Transverse colon (tissue), 4 donors: Measurements from ENCODE around the gene PTPA. TPM values are rescaled to one million over a fixed set of nuclear protein-coding genes. Genes with fewer than 3 reads are reported as not detected.

ENCODE experiments used
- DNase-seq: peaks from one replicate; pipeline ENCODE4 v3.0.0-alpha.2; 2019
- H3K27ac ChIP-seq, 4 donors: fragments of 200-600 bp; sonication (generic); 2 replicates each; pipeline ENCODE4 v1.5.1; 2016 to 2018; ENCODE audit warnings: inconsistent platforms in 4 of 4
- H3K27me3 ChIP-seq: fragments of 200-600 bp; sonication (generic); 2 replicates; pipeline ENCODE4 v1.5.1; 2017; ENCODE audit warnings: inconsistent platforms
- H3K36me3 ChIP-seq, 4 donors: fragments of 200-600 bp; sonication (generic); 2 replicates each; pipeline ENCODE4 v1.5.1; 2017 to 2019; ENCODE audit warnings: inconsistent platforms in 4 of 4
- H3K4me1 ChIP-seq, 4 donors: fragments of 200-600 bp; sonication (generic); 2 replicates each; pipeline ENCODE4 v1.5.1; 2017 to 2020; ENCODE audit warnings: inconsistent platforms in 4 of 4
- H3K4me3 ChIP-seq, 4 donors: fragments of 200-600 bp; sonication (generic); 1 replicate in 1 of 4; 2 replicates in 3 of 4; pipeline versions ENCODE4 v1.5.1 to v1.6.1; 2017 to 2019; ENCODE audit warnings: inconsistent platforms in 4 of 4
- H3K9me3 ChIP-seq, 2 donors: fragments of 200-600 bp; sonication (generic); 2 replicates each; pipeline ENCODE4 v1.5.1; 2017 to 2019; ENCODE audit warnings: inconsistent platforms in 2 of 2
- CTCF ChIP-seq, 5 experiments: fragments of 200-600 bp in 3 of 5; fragments of 450-650 bp in 2 of 5; sonication (generic) in 3 of 5; IDR thresholded peaks; 1 replicate in 2 of 5; 2 replicates in 3 of 5; pipeline ENCODE4 v1.5.1; 2016 to 2017; ENCODE audit warnings: antibody characterized with exemption in 5 of 5, inconsistent platforms in 3 of 5, mild to moderate bottlenecking in 2 of 5, moderate library complexity in 1 of 5
- EP300 ChIP-seq: sonication (generic); formaldehyde crosslinking; IDR thresholded peaks from one replicate; pipeline ENCODE4 v1.6.1; 2017; ENCODE audit warnings: antibody characterized with exemption, low read depth
- POLR2A ChIP-seq: fragments of 450-650 bp; IDR thresholded peaks from one replicate; pipeline ENCODE4 v1.6.1; 2016; ENCODE audit warnings: antibody characterized with exemption, mild to moderate bottlenecking, moderate library complexity
- POLR2AphosphoS5 ChIP-seq, 3 donors: sonication (generic); formaldehyde crosslinking; IDR thresholded peaks; one replicate each; pipeline ENCODE4 v1.6.1; 2016; ENCODE audit warnings: antibody characterized with exemption in 3 of 3
- WGBS, 2 donors: methylation state at CpG; one replicate each; pipeline ENCODE4 v1.1.5; 2018; ENCODE audit warnings: low coverage in 1 of 2; 5-methylcytosine and 5-hydroxymethylcytosine counted together
- in situ Hi-C, 4 donors: fragments of 200-750 bp; cut with MboI; loops; one replicate each; pipeline versions ENCODE4 v1.15.0 to v1.15.1; 2017; ENCODE audit warnings: low sequenced_read_pairs in 3 of 4, low pct_ligation_motif_present in 1 of 4, low pct_unique_long_range_greater_than_20kb in 1 of 4
- intact Hi-C: fragments of 100-400 bp; cut with DNase I; formaldehyde crosslinking; loops from one replicate; pipeline ENCODE4 v1.15.1; 2023; ENCODE audit warnings: low total_unique reads
- total RNA-seq, 4 donors: library from RNA; depleted of rRNA; stranded (reverse); fragments of >200 nt; gene quantifications; one replicate each; pipeline ENCODE4 v1.1.0, GENCODE V29; 2016

Gene PTPA
- total RNA-seq, 4 donors from 2014 or later, result 37.4 to 241 (median 66.5) TPM

GRCh38 chr9:129068990-129069861 lies 42.0 kb upstream of the PTPA start:
- no peaks in the 10 kb centered on the region for H3K9me3 ChIP-seq
- peak; percentile 71 for DNase-seq
- H3K27ac ChIP-seq, result peak overlapping the region; percentile 7 to 58 (median 48)
- no peak for TF ChIP-seq CTCF (IDR thresholded peaks at IDR 0.05)
- peak in 1 of 3 donors; percentile 8 for TF ChIP-seq POLR2AphosphoS5 (IDR thresholded peaks at IDR 0.05)
- WGBS, 2 donors, result 60 to 70% methylated on average over 2 to 29 of the region's 31 CpGs
- peaks cover 0 to 29% (median 13%) of the 10 kb centered on the region in 4 donors for H3K36me3 ChIP-seq
- intact Hi-C loops, result no loop called here
- peaks cover 0 to 5% (median 2%) of the 10 kb centered on the region in 4 donors for H3K4me1 ChIP-seq
- no peaks in the 10 kb centered on the region for H3K27me3 ChIP-seq
- H3K4me3 ChIP-seq, result no peak overlapping the region
- in situ Hi-C loops, result no loop called here

- Histone ChIP-seq H3K27me3 (no peaks in the 10 kb centered on the region), H3K4me3 (no peak overlapping the region), H3K4me1 (peaks cover 0 to 5% (median 2%) of the 10 kb centered on the region in 4 donors), H3K9me3 (no peaks in the 10 kb centered on the region), H3K36me3 (peaks cover 0 to 22% (median 9%) of the 10 kb centered on the region in 4 donors), H3K27ac (peak overlapping the region in 3 of 4 donors; percentile 27 to 56 (median 49))
- no peak for TF ChIP-seq POLR2A
- TF ChIP-seq EP300, result no peak
- TF ChIP-seq POLR2AphosphoS5 (IDR thresholded peaks at IDR 0.05), result no peak
- no peak for TF ChIP-seq CTCF (IDR thresholded peaks at IDR 0.05)
- 80 to 88% methylated on average over 1 to 26 of the region's 26 CpGs for WGBS, 2 donors
- no peak for DNase-seq
- in situ Hi-C loops (no loop called here), intact Hi-C loops (no loop called here)
Observed at GRCh38 chr9:129069862-129070641, 41.2 kb upstream of the PTPA start.

- TF ChIP-seq EP300 (no peak), POLR2A (no peak), CTCF (IDR thresholded peaks at IDR 0.05) (no peak), POLR2AphosphoS5 (IDR thresholded peaks at IDR 0.05) (no peak)
- Histone ChIP-seq H3K9me3 (no peaks in the 10 kb centered on the region), H3K36me3 (peaks cover 0 to 16% (median 7%) of the 10 kb centered on the region in 4 donors), H3K4me3 (no peak overlapping the region), H3K4me1 (peaks cover 0 to 5% (median 2%) of the 10 kb centered on the region in 4 donors), H3K27me3 (no peaks in the 10 kb centered on the region), H3K27ac (no peak overlapping the region)
- DNase-seq, result no peak
- intact Hi-C loops (no loop called here), in situ Hi-C loops (no loop called here)
- WGBS, 2 donors, result 74% methylated on average over 13 of the region's 21 CpGs; no CpG with 5 or more reads in 1 of the 2 donors
Observed at GRCh38 chr9:129070696-129071525, 40.3 kb upstream of the PTPA start.
